Amygdala (tissue), 56 donors: Measurements from ENCODE around the gene ADGRG3.
"Not testable (repeated sequence)": the region's sequence is repeated elsewhere in the genome, so short reads cannot be mapped to it uniquely, and the experiment has no call there.

Experiments
- DNase-seq, 56 donors: peaks; one replicate each; lab custom pipeline; 2025; lab: John Stamatoyannopoulos, UW

ADGRG3 gene

GRCh38 chr16:57658878-57659674, 9.0 kb upstream of the ADGRG3 start:
- DNase-seq = no peak

GRCh38 chr16:57660715-57661463, 7.2 kb upstream of the ADGRG3 start:
- no peak for DNase-seq

- no peak for DNase-seq
Observed at GRCh38 chr16:57661510-57661909, 6.6 kb upstream of the ADGRG3 start.

GRCh38 chr16:57661936-57662906, 5.9 kb upstream of the ADGRG3 start:
- DNase-seq = no peak

- DNase-seq = peak in 1 of 56 donors; percentile 36
Observed at GRCh38 chr16:57663436-57663835, 4.7 kb upstream of the ADGRG3 start.

- DNase-seq = no peak
Observed at GRCh38 chr16:57663917-57664661, 4.0 kb upstream of the ADGRG3 start.

GRCh38 chr16:57664662-57665025, 3.5 kb upstream of the ADGRG3 start:
- DNase-seq = no peak

- DNase-seq = no peak
Observed at GRCh38 chr16:57665541-57665940, 2.6 kb upstream of the ADGRG3 start.

- no peak for DNase-seq
Observed at GRCh38 chr16:57666353-57667047, 1.6 kb upstream of the ADGRG3 start.

- DNase-seq = no peak
Observed at GRCh38 chr16:57667048-57667525, 1.0 kb upstream of the ADGRG3 start.

GRCh38 chr16:57667526-57668262, 412 bp upstream of the ADGRG3 start:
- DNase-seq = peak in 1 of 56 donors; percentile 17

- no peak for DNase-seq
Observed at GRCh38 chr16:57668630-57669475, 747 bp downstream of the ADGRG3 start.

GRCh38 chr16:57669476-57670162, 1.5 kb downstream of the ADGRG3 start:
- no peak for DNase-seq

GRCh38 chr16:57670196-57670595, 2.1 kb downstream of the ADGRG3 start:
- DNase-seq = no peak

GRCh38 chr16:57671451-57671850, 3.3 kb downstream of the ADGRG3 start:
- DNase-seq = not testable (repeated sequence)

- DNase-seq = no peak
Observed at GRCh38 chr16:57672416-57672815, 4.3 kb downstream of the ADGRG3 start.

GRCh38 chr16:57672824-57673223, 4.7 kb downstream of the ADGRG3 start:
- DNase-seq = no peak
